ENCODE measurements around the gene RPS3. TPM values are rescaled to one million over a fixed set of nuclear protein-coding genes. Genes with fewer than 3 reads are reported as not detected.
A peak's percentile ranks its signal among the peaks of the same experiment; 100 is the strongest.

Gene RPS3
- total and polyA plus RNA-seq, 2 of the 13 experiments (the other 11 are each of a cell fraction or from before 2014, with no cell fraction given), result 2,143 to 3,616 TPM

- no peak for TF ChIP-seq ZMAT3 (CRISPR knock-in tag; conservative IDR thresholded peaks at IDR 0.05)
- no peak for TF ChIP-seq ZXDC (CRISPR knock-in tag; IDR thresholded peaks at IDR 0.05)
- no peak for TF ChIP-seq CCAR2 (optimal IDR thresholded peaks at IDR 0.05; ENCODE audit: low read depth, low read length)
- no peak for TF ChIP-seq THYN1 (CRISPR knock-in tag; IDR thresholded peaks at IDR 0.05; ENCODE audit: borderline replicate concordance, low read depth)
- TF ChIP-seq, protein P1, sequence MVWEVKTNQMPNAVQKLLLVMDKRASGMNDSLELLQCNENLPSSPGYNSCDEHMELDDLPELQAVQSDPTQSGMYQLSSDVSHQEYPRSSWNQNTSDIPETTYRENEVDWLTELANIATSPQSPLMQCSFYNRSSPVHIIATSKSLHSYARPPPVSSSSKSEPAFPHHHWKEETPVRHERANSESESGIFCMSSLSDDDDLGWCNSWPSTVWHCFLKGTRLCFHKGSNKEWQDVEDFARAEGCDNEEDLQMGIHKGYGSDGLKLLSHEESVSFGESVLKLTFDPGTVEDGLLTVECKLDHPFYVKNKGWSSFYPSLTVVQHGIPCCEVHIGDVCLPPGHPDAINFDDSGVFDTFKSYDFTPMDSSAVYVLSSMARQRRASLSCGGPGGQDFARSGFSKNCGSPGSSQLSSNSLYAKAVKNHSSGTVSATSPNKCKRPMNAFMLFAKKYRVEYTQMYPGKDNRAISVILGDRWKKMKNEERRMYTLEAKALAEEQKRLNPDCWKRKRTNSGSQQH (CRISPR knock-in tag; IDR thresholded peaks at IDR 0.05; ENCODE audit: low read depth), result no peak
- no peak for TF ChIP-seq ZBTB40 (IDR thresholded peaks at IDR 0.05)
- no peak for TF ChIP-seq ZBTB40 (CRISPR knock-in tag; IDR thresholded peaks at IDR 0.05)
- TF ChIP-seq ZKSCAN8 (CRISPR knock-in tag; IDR thresholded peaks at IDR 0.05; ENCODE audit: borderline replicate concordance), result no peak
- TF ChIP-seq ZFX (CRISPR knock-in tag; IDR thresholded peaks at IDR 0.05; ENCODE audit: low read depth), result peak; percentile 70; the same call in 1 of the 2 replicates
- no peak for TF ChIP-seq ETV6 (CRISPR knock-in tag; conservative IDR thresholded peaks at IDR 0.05)
- no peak for TF ChIP-seq ZNF501 (CRISPR knock-in tag; IDR thresholded peaks at IDR 0.05)
- no peak for TF ChIP-seq FOXK1 (CRISPR knock-in tag; IDR thresholded peaks at IDR 0.05; ENCODE audit: borderline replicate concordance, low read depth)
- TF ChIP-seq SKI (IDR thresholded peaks at IDR 0.05; ENCODE audit: partially characterized antibody), result no peak
- no peak for TF ChIP-seq HNRNPUL1 (IDR thresholded peaks at IDR 0.05; ENCODE audit: low read depth, low read length)
- no peak for TF ChIP-seq ZFP36 (IDR thresholded peaks at IDR 0.05; ENCODE audit: borderline replicate concordance, low read depth, low read length, partially characterized antibody)
- no peak for TF ChIP-seq ZNF441 (CRISPR knock-in tag; IDR thresholded peaks at IDR 0.05; ENCODE audit: borderline replicate concordance)
Measured at GRCh38 chr11:75349521-75350116, 49.7 kb upstream of the RPS3 start (continued).

Measured in HepG2 (cell line).